HG03025 (cell line): ENCODE measurements around the gene SRPK3.
"Not testable (repeated sequence)": the region's sequence is repeated elsewhere in the genome, so short reads cannot be mapped to it uniquely, and the experiment has no call there.

Experiments
- ATAC-seq: cut with Tn5 transposase; IDR thresholded peaks from one replicate; pipeline ENCODE4 v1.9.1; 2021; ENCODE audit warnings: mild to moderate bottlenecking, moderate library complexity; ENCODE audit not compliant: unreplicated experiment, low FRiP score

Gene SRPK3, protein sequence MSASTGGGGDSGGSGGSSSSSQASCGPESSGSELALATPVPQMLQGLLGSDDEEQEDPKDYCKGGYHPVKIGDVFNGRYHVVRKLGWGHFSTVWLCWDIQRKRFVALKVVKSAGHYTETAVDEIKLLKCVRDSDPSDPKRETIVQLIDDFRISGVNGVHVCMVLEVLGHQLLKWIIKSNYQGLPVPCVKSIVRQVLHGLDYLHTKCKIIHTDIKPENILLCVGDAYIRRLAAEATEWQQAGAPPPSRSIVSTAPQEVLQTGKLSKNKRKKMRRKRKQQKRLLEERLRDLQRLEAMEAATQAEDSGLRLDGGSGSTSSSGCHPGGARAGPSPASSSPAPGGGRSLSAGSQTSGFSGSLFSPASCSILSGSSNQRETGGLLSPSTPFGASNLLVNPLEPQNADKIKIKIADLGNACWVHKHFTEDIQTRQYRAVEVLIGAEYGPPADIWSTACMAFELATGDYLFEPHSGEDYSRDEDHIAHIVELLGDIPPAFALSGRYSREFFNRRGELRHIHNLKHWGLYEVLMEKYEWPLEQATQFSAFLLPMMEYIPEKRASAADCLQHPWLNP

DNA sequence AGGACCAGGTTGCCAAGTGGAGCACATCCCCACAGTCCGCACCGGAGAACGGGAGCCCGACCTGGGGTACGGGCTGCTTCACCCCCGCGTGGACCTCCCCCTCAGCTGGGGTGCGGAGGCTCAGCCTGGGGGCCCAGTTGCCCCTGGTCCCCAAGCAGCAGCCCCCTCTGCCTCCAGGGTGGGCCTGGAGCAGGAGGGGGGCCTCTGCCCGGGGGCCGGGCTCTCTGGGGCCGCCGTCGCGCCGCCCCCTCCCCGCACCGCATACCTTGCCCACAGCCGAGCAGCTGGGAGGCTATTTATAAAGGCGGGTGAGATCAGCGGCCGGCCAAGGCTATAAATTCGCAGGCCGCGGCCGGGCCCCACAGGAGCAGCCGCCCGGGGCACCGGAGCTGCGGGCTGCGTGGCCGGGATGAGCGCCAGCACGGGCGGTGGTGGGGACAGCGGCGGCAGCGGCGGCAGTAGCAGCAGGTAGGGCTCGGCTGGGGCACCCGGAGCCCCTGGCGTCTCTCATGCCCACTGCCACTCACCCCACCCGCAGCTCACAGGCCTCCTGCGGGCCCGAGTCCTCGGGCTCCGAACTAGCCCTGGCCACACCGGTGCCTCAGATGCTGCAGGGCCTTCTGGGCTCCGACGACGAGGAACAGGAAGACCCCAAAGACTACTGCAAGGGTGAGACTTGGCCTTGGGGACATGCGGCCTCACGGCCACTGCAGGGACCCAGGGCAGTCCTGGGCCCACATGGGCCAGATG, at the start of gene SRPK3:
Gene SRPK3 (plus strand): TSS at position 364 of the 750 bp plus-strand sequence. CDS start 46 bp downstream, at position 410.
- no peak for ATAC-seq

DNA sequence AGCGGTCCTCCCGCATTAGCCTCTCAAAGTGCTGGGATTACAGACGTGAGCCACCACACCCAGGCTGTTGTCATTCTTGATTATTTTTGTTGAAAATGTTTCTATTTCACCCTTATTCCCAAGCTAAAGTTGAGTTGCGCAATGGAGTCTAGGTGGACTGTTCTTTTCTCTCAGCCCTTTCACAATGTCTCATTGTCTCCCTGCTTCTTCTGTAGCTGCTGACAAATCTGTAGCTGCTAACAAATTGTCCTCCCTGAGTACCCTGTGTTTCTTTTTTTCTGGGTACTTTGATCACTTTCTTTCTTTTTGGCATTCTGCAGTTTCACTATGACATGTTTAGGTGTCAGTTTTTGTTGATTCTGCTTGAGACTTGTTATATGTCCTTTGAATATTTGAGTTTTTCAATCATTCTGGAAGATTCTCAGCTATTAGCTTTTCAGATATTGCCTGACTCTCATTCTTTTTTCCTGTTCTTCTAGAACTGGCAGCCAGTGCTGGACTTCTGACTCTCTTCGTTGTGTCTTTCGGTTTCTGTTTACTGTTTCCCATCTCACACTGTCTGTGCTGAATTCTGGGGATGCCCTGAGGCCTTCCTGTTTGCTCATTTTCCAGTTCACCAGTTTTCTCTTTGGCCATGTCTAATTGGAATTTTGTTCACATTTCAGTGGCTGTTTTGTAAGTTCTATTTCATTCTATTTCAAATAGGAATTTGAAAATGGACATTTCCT, 49.6 kb upstream of the SRPK3 start:
- no peak for ATAC-seq

DNA sequence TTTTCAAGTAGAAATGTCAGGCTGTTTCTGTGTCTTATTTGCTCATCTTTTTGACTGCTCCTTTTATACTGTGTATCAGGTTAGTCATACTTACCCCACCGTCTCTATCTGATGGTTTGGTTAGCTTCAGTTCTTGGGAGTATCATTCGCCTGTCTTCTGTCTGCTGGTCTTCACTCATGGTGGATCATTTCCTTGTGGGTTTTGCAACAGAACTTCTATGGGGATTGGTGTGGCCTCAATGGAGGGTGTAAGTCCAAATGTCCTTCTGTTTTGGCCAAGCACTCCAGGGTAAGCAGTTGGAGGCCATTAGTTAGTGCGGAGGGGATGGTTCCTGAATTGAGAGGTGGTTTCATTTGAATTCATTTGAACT, 49.0 kb upstream of the SRPK3 start:
- no peak for ATAC-seq

DNA sequence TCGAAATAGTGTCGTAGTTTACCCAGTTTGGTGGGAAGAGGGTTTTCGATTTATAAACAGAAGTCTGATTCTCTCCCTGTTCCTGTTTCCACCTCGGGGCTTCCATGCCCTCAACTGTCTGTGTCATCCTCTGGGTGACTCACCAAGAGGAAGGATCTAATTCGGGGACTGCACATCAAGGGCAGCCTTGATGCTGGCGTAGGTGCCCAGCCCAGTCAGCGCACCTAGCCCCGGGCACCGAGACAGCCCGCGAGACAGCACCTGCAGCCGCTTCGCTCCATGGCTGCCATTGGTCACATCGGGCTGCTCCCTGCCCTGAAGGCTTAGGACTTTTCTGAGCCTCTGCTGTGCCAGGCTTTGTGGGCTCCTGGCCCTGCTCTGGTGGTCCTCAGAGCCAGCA, 48.4 kb upstream of the SRPK3 start:
- no peak for ATAC-seq

DNA sequence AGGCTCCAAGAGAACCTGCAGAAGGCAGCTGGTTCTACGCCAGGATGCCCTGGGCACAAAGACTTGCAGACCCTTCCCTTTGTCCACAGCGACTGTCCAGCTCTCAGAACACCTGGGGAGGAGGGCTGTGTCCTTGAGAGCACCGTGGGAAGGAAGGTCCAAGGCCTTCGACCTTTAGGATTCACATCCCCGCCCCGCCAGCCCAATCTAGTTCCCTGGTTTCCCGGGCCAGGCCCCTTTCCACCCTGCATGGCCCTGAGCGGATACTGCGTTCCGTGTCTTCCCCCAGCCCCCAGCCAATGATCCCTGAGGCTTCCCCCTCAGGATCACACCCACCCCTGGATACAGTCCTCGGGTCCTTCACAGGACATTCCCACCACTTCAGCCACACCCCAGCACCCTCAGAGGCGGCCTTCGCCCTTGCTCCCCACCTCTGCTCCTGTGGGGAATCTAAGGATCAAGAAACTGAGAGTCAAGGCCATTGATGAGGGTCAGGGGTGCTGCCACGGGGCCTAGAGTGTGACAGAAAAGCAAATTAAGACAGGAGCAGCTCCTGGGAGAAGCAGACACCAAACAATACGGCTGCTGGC, 47.1 kb upstream of the SRPK3 start:
- no peak for ATAC-seq

DNA sequence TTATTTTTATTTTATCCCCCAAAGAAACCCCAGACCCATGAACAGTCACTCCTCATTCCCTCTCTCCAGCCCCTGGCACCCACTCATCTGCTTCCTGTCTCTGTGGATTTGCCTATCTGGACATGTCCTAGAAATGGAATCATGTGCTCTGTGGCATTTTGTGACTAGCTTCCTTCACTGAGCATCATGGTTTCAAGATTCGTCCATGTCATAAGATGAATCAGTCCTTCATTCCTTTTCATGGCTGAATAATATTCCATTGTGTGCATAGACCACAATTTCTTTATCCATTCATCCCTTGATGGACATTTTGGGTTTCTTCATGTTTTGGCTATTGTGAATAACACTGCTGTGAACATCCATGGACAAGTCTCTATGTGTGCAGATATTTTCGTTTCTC, 46.0 kb upstream of the SRPK3 start:
- no peak for ATAC-seq

DNA sequence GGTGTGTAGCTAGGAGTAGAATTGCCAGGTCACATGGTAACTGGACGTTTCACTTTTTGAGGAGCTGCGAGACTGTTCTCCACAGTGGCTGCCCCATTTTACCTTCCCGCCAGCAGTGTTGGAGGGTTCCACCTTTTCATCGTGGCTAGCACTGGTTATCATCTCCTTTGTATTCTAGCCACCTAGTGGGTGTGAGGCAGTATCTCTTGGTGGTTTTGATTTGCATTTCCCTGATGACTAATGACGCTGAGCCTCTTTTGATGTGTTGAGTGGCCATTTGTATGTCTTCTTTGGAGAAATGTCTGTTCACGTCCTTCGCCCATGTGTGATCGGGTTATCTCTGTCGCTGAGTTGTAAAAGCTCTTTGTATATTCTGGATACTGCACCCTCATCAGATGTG, 45.6 kb upstream of the SRPK3 start:
- no peak for ATAC-seq

DNA sequence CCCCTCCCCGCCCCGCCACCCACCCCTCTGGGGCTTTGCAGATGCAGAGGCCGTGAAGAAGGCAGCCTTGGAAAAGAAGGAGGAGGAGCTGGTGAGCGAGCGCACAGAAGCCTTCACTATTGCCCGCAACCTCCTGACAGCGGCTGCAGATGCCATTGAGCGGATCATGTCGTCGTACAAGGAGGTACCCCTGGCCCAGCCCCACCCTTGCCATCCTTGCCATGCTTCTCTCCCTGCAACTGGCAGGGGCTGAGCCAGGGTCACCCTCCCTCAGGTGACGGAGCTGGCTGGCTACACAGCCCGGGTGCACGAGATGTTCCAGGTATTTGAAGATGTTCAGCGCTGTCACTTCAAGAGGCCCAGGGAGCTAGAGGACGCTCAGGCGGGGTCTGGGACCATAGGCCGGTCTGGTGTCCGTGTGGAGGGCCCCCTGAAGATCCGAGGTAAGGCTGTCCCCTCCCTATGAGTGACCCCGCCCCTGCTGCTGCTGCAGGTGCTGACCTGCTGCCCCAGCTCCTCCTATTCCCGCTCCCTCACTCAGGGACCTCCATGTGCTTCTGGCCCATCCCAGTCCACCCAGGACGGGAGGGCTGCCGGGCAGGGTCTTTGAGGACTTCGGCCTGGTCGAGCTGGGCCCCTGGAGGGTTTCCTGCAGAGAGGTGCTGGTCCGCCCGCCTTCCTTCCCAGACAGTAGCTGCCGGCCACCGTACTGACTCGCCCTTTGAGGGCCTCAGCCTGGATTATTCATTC, 44.6 kb upstream of the SRPK3 start:
- ATAC-seq, result no peak

DNA sequence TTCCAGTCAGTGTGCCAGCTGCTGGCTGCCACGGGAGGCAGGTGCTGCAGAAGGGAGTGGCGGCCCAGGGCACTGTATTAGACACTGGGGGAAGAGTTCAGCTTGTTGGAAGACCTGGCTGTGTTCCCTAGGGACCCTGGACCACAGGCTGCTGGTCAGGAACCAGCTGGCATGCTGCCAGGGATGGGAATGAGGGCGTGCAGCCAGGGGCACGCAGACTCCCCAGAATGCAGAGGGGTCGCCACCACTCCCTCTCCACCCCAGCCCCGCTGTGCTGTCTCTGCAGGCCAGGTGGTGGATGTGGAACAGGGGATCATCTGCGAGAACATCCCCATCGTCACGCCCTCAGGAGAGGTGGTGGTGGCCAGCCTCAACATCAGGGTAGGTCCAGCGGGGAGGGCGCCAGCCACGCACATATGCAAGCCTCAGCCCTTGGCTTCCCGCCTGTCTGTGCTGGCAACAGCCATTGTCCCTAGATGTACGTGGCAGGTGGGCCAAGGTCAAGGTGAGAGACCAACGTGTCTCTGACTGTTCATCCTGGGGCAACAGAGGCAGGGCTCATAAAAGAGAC, 43.9 kb upstream of the SRPK3 start:
- ATAC-seq, result no peak

DNA sequence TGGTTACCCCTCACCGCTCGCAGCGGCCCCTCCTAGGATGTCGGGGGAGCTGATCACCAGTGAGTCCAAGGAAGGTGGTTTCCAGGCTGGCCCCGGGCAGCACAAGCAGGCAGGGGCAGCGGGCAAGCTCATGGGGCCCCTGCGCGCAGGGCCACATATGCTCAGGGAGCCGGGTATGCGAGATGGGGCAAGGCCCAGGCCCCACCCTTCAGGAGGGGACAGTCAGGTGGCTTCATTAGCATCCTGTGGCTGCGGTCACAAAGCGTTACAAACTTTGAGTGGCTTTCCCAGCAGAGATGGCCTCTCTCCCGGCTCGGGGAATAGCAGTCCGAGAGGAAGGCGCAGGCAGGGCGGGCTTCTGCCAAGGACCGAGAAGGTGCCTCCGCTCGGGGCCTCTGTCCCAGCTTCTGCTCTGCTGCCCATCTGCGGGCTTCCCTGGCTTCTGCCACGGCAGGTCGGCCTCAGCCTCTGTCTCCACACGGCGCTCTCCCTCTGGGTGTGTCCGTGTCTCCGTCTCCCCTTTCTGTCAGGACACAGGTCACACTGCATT, 42.7 kb upstream of the SRPK3 start:
- ATAC-seq, result no peak

DNA sequence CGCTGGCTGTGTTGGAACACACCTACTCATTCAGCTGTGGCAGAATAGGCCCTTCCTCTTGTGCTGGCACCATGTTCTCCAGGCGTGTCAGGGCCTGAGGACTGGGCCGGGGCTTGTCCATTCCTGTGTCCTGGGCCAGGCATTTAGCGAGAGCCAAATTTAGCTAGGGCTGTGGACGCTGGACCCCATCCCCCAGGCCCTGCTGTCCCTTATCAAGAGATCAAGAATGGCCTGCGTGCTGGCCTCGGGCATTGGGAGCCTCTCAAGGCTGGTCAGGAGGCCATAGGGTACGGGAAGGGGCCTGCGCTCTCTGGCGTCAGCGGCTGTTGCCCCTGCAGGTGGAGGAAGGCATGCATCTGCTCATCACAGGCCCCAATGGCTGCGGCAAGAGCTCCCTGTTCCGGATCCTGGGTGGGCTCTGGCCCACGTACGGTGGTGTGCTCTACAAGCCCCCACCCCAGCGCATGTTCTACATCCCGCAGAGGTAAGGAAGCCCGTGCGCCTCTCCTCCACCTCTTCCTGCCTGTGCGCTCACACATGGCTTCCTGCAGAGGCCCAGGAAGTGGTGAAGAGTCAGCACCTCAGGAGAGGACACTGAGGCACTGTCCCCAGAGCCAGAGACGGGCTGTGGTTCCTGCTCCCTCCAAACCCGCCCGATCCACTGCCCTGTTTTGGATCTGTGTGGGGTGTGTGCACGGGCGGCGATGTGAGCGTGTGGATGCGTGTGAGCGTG, 40.9 kb upstream of the SRPK3 start:
- no peak for ATAC-seq

DNA sequence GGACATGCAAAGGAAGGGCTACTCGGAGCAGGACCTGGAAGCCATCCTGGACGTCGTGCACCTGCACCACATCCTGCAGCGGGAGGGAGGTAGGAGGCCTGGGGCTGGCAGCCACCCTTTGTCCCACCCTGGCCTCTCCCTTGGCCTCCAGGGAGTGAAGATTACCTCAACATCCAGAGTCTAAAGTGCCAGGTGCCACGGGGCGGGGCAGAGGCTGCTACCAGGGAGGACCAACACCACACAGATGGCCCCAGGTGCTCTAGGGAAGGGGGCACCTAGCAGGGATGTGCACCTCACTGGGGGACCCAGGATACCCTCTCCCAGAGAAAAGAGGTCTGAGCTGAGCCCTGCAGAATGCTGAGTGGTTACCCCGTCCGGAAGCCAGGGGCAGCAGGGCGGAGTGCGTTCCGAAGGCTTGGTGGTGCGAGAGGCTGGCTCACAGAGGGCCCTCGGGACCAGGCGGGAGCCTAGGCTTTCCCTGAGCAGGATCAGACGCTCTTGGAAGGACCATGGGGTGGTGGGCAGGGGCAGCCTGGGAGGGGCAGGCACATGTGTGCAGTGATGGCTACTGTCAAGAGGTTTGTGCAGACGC, 40.1 kb upstream of the SRPK3 start:
- no peak for ATAC-seq

DNA sequence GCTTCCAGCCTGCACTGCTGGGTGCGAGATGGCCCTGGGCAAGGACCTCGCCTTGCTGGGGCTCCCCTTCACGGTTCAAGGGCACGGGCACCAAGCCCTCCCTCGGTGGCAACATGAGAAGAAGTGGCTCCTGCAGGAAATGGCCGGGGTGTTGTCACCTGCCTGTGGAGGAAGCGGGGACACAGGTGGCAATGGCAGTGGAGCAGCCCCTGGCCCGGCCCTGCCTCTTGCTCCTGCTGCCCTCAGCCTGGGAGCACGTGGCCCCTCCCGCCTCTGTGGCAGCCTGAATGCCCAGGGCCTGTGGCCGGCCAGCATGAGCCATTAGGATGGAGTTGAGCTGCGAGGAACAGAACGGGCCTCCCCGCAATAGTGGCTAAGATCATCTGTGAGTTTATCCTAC, 39.4 kb upstream of the SRPK3 start:
- no peak for ATAC-seq

DNA sequence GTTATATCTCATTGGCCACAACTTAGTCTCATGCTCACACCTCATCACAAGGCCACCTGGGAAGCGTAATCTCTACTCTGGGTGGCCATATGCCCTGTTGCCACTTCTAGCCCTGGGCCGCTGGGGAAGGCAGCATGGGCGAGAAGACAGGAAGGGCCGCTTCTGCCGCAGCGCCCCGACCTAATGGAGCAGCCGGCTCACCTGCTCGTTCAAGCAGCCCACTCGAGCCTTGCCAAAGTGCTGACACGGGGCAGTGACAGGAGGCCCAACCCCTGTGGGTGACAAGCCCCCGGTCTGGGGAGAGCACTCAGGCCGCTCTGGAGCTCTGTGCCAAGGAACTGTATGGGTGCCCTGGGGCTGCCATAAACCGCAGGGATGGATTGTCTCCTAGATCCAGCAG, 38.7 kb upstream of the SRPK3 start:
- ATAC-seq, result not testable (repeated sequence)

DNA sequence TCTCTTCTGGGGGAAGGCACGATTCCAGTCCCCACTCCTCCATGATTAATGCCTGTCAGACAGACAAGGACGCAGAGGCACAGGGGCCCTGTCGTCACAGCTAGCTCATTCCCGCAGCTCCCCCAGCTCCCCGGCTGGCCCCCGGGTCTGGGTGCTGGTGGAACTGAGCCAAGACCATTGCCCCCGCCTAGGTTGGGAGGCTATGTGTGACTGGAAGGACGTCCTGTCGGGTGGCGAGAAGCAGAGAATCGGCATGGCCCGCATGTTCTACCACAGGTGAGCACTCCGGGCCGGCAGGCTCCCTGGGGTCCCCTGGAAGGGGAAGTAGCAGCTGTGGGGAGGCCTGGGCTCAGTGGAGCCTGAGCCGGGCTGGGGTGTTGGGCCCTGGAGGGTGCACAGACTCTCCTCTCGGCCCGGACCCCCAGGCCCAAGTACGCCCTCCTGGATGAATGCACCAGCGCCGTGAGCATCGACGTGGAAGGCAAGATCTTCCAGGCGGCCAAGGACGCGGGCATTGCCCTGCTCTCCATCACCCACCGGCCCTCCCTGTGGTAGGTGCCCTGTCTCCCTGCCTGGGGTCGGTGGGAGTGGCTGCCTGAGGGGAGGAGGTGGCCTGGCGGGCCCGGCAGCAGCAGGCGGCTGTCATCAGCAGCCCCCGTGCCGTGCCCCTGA, 37.9 kb upstream of the SRPK3 start:
- ATAC-seq, result not testable (repeated sequence)

DNA sequence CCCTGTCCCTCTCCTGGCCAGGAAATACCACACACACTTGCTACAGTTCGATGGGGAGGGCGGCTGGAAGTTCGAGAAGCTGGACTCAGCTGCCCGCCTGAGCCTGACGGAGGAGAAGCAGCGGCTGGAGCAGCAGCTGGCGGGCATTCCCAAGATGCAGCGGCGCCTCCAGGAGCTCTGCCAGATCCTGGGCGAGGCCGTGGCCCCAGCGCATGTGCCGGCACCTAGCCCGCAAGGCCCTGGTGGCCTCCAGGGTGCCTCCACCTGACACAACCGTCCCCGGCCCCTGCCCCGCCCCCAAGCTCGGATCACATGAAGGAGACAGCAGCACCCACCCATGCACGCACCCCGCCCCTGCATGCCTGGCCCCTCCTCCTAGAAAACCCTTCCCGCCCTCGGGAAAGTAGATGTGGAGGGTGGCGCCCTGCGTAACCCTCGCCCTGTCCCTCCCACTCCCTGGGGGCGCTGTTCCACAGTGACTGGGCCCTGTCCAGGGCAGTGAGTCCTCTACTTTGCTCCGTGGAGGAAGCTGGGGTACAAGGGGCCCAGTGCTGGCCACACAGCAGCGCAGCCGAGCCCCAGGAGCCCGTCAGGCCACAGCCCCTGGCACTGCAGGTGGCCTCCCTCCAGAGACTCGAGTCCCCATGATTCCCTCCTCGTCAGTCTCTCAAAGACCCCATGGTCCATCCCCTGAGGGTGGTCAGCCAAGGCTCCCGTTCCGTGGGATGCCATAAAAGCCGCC, 37.2 kb upstream of the SRPK3 start:
- ATAC-seq, result not testable (repeated sequence)
